GM15510 (cell line): Measurements from ENCODE around the gene ZFPM1.

Experiments used
- POLR2A ChIP-seq: IDR thresholded peaks from 3 replicates; pipeline ENCODE4 v1.6.1; 2011; ENCODE audit warnings: borderline replicate concordance; ENCODE audit not compliant: insufficient read length; ENCODE audit errors: extremely low read depth

ZFPM1 gene

DNA sequence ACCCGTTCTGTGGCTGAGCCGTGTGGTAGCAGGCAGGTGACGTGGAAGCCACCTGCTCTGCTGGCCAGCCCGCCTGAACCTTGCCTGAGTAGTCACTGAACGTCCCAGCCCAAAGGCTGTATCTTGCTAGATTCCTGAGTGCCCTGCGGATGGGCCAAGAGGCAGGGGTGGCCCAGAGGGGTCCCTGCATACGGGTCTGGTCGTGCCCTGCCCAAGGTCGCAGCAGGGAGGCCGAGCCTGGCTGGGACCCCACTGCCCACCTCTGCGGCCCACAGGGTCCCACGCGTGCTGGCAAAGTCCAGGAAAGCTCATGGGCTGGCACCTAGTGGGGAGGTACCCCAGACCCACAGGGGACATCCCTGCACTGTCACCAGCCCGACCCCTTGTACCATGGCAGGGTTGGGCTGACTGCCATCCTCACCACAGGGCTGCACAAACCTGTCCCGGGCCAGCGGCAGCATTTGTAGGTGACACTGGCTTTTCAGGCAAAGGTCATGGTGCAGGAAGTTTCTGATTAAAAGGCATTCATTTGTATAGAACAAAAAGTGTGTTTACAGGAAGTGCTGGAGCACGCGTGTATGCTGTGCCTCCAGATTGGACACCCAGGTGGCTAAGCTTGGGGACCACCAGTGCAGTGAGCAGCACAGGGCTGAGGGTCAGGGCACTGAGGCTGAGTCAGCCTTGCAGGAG lies 72.0 kb downstream of the ZFPM1 start:
- TF ChIP-seq POLR2A: no peak

DNA sequence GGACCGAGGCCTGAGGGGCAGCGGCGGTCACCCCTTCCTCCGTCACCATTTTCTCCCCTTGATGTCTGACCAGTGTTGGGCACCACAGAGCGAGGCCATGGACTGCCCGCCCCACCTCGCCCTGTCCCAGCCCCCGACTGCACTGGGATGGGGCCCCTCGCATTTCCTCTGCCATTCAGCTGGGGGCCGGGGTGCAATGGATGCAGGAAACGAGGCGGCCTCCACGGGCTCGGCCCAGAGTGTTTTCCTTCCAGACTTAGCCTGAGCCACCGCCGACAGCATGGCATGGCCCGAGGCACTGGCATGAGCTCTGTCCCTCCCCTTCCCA lies 72.5 kb downstream of the ZFPM1 start:
- no peak for TF ChIP-seq POLR2A

DNA sequence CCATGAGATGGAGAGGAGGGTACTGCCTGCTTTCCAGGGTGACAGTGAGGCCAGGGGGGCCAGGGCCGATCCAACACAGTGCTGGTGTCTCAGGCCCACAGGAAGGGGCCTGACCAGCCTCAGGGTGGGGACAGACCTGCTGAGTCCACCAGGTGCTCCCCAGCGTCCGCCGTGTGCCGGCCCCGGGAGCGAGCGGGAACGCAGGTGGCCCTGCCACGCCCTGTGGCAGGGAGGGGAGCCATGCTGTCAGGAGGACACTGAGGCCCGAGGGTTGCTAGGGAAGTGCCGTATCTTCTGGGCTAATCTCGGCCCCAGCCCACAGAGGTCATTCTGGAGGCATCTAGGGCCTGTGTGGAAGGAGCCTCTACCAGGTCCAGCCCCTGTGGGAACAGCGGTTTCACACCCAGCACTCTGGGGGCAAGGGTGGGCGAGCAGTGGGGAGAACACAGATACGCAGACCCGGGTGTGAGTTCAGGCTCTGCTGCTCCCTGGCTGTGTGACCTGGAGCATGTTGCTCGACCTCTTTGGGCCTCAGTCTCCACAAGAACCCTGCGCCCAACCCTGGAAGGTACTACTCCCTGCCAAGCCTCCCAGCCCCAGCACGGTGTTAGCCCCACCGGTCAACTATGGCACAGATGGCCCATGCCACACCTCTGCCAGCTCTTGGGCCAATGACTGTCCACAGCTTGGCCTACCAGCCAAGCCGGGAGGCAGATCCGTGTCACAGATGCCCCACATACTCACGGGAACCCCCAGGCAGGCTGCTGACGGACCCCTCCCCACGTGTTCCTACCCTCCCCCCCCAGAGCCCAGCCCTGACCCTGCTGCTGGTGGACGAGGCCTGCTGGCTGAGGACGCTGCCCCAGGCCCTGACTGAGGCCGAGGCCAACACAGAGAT lies 73.2 kb downstream of the ZFPM1 start:
- no peak for TF ChIP-seq POLR2A

DNA sequence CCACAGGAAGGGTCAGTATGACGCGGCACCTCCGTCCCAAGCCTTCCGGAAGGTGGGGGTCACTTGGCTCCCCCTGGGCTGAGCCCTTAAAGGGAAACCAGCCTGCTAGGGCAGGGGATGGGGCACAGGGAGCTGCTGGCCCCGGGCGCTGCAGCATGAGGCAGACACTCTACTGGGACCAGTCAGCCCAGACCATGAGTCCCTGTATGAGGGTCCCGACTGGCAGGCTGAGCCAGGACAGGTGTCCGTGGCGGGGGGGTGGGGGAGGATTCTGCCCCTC lies 73.8 kb downstream of the ZFPM1 start:
- no peak for TF ChIP-seq POLR2A

DNA sequence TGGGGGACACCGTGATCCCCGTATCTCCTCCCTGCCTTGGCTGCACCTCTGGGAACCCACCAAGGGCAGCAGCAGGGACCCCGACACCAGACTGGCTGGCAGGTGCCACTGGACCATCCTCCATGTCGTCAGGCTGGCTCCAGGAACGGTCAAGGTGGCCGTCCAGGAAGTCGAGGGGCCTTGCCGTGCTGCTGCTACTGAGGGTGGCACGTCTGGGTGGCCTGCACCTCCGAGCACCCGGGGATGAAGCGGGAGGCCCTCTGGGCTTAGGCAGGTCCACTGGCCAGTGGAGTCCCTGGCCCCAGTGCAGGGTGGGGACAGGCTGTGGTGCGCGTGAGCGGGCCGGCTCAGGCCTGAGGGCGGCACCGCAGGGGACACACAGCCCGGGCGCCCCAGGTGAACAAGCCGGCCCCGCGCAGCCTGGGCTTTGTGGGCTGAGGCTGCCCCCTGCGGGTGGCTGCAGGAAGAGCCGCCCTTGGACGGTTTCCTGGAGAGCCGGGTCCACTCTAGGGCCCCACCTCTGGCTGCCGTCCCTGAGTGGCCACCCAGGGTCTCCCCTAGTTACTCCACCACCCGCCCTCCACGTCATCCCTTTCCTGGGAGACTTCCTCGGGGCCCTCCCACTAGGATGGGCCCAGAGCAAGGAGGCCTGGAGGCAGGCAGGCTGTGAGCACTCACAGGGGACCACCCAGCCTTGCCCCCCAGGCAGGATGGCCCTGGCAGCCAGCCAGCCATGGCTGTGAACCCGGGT lies 74.3 kb downstream of the ZFPM1 start:
- no peak for TF ChIP-seq POLR2A

DNA sequence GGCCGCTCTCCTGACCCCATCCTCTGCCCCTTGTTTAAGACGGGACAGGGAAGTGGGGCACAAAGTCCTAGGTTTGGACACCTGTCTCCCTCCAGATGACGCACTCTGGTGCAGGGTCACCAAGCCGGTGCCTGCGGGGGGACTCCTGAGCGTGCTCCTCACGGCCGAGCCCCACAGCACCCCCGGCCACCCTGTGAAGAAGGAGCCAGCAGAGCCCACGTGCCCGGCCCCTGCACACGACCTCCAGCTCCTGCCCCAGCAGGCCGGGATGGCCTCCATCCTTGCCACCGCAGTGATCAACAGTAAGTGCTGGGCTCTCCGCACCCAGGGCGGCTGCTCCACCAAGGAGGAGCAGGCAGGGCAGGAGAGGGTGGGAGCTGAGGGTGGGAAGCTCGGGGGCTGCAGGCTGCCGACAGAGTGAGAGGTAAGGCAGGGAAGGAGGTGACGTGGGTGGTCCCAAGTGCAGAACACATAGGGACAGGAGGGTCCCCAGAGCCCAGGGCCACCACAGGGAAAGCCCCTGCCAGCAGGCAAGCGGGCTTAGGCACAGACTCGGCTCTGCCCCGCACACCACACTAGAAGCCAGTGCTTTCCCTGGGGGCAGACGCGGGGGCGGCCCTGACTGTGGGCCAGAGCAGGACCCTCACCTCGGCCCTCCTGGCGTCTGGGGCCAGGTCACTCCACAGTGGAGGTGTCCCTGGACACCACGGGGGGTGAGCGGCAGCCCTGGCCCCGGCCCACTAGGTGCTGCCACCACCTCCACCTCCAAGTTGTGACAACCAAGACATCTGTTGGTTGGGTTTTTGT lies 75.1 kb downstream of the ZFPM1 start:
- no peak for TF ChIP-seq POLR2A

DNA sequence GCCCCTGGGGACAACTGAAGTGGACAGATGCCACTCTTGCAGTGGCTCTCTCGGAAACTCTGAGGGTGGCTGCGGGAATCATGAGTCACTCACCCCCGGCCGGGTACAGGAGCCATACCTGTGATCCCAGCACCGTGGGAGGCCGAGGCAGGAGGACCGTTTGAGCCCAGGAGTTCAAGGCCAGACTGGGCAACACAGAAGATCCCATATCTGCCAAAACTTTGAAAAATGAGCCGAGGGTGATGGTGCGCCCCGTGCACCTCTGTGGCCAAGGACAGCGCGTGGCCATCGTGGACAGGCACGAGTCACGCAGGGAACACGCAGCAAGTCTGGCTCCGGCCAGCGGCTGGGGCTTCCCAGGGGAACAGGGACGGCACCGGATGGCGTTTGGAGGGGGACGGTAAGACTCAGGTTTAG lies 75.8 kb downstream of the ZFPM1 start:
- TF ChIP-seq POLR2A: no peak

DNA sequence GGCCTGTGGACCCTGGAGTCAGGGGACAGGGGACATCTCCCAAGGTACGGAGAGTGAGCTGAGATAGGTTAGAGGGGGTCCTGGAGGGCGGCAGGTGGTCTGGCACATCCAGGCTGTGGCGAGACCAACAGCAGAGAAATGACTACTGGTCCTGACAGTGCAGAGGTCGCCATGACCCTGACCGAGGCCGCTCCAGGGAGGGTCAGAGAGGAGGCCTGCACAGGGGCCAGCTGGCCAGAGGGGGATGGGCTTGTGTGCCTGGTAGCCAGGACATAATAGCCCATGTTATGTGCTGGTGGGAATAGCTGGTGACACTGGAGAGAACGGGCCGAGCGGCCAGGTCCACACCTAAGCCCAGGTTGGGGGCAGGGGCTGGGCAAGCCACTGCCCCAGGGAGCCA lies 76.5 kb downstream of the ZFPM1 start:
- TF ChIP-seq POLR2A: no peak

DNA sequence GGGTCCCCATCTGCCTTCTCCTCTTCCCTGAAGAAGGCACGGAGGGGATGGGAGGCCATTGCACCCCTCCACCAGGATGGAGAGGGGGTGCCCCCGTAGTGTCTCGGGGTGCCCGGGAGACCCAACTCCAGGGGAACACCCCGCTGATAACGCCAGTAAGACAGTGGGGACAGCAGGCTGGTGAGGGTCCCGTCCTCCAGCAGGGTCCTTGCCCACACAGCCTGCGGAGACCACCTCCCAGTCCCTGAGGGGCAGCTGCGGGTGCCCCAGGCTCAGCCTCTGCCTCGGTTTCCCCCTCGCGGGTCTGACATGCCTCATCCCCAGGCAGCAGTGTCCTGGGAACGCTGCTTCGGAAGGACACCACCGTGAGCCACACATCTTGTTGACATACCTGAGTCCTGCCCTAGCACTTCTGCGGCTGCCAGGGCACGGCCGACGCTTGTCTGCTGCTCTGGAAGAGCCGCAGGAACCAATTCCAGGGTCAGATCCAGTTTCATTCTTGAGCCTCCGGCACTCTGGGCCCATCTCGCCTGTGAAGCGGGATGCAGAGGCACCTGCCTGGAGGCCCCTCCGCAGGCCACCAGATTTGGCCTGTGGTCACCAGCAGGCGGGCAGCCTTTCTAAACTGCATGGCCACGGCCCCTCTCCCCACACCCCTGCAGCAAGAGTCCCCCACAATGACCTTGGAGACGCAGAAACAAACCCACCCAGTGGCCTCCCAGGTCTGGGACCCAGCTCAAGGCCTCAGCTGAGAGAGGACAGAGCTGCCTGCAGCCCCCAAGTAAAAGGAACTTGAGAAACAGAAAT lies 77.2 kb downstream of the ZFPM1 start:
- no peak for TF ChIP-seq POLR2A

DNA sequence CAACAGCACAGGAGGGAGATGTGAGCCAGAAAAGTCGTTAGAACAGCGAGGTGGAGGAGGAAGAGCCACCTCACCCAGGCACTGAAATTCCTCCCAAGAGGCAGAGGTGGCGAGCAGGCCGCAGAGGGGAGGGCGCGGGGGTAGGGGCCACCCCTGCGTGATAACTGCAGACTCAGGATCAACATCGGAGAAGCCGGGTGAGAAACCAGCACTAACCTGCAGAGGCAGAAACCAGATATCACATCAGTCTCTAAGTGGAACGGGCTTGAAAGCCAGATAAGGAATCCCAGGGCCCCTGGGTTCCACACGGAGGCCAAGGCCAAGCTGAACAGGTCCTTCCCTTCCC lies 77.8 kb downstream of the ZFPM1 start:
- no peak for TF ChIP-seq POLR2A

DNA sequence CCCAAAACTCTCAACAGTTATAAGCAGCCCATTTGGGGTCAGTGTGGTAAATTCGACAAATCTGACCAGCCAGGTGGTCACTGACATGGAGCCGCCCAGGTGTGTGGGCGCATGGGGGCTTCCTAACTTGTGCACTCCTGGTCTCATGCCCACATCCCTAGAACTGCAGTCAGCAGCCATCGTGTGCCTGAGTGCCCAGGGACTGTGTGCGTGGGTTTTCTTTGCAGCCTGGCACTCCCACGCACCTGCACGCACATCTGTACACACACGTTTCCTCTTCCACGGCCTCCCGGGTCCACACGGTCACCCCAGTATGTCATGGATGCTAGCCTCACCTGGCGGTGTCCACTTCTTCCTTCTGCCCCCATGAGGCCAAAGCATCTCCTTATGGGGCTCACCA lies 78.3 kb downstream of the ZFPM1 start:
- TF ChIP-seq POLR2A: no peak

DNA sequence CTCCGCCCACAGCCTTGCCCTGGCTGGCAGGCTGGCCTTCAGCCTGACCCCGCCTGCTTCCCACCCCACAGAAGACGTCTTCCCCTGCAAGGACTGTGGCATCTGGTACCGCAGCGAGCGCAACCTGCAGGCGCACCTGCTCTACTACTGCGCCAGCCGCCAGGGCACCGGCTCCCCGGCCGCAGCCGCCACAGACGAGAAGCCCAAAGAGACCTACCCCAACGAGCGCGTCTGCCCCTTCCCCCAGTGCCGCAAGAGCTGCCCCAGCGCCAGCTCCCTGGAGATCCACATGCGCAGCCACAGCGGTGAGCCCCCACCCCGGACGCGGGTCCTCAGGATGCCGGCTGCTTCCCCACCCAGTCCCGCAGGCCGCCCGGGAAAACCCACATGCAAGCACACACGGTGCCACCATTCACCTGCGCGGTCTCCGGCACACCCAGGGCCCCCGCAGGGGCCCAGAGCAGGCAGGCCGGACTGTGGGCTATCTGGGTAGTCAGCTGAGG lies 78.9 kb downstream of the ZFPM1 start:
- TF ChIP-seq POLR2A: no peak

DNA sequence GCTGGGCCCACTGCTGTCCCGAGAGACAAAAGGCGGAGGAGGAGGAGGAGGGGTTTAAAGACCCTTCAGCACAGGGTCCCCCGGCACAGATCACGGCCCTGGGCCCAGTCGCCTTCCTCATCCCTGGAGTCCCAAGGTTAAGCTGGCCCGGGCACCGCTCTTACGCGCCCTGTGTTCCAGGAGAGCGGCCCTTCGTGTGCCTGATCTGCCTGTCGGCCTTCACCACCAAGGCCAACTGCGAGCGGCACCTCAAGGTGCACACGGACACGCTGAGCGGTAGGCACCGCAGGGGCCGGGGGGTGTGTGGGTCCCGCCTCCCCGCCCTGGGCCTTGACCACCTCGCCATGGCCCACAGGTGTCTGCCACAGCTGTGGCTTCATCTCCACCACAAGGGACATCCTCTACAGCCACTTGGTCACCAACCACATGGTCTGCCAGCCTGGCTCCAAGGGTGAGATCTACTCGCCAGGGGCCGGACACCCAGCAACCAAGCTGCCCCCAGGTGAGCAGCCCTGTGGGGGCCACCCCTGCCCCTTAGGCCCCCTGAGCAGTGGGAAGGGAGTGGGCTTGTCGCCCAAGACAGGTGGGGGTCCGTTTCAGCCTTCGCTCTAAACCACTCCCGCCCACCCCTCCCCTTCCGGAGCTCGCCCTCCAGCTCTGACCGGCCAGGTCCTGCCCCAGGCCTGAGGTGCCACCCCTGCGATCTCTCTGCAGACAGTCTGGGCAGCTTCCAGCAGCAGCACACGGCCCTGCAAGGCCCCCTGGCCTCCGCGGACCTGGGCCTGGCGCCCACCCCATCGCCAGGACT lies 79.6 kb downstream of the ZFPM1 start:
- TF ChIP-seq POLR2A: no peak
